K562 (cell line): Measurements from ENCODE around the gene ADGRL3.
A peak's percentile ranks its signal among the peaks of the same experiment; 100 is the strongest.

Experiments used
- MAFK ChIP-seq: IDR thresholded peaks from 2 replicates; pipeline ENCODE4 v1.6.1; 2011; ENCODE audit warnings: low read length, improper control_type of control experiment
- MBD2 ChIP-seq: sonication (generic); IDR thresholded peaks from 2 replicates; pipeline ENCODE4 v1.6.1; 2016; ENCODE audit warnings: low read depth, borderline replicate concordance
- NFYB ChIP-seq: IDR thresholded peaks from 2 replicates; pipeline ENCODE4 v1.6.1; 2011; ENCODE audit warnings: mild to moderate bottlenecking, moderate library complexity; ENCODE audit not compliant: insufficient read length; ENCODE audit errors: extremely low read depth
- PHF20 ChIP-seq: fragments of 450-650 bp; IDR thresholded peaks from 2 replicates; pipeline ENCODE4 v1.6.1; 2018; ENCODE audit not compliant: partially characterized antibody
- POLR2AphosphoS2 ChIP-seq: IDR thresholded peaks from 2 replicates; pipeline ENCODE4 v1.6.1; 2012; ENCODE audit warnings: low read length, improper control_type of control experiment
- POLR2AphosphoS5 ChIP-seq: IDR thresholded peaks from 2 replicates; pipeline ENCODE4 v1.6.1; 2011; ENCODE audit warnings: mild to moderate bottlenecking, low read depth, low read length, moderate library complexity; ENCODE audit not compliant: control insufficient read depth, insufficient read depth
- PPARD ChIP-seq: fragments of 250-450 bp; sonication (Bioruptor Pico); IDR thresholded peaks from 2 replicates; pipeline ENCODE4 v1.8.0; 2022; ENCODE audit warnings: inconsistent platforms, mild to moderate bottlenecking, moderate library complexity
- SIN3A ChIP-seq, 2 experiments: fragments of 150-350 bp in 1 of 2; IDR thresholded peaks; 2 replicates each; pipeline ENCODE4 v1.6.1; 2011 to 2016; ENCODE audit warnings: borderline replicate concordance in 2 of 2, low read depth in 2 of 2, low read length in 2 of 2, mild to moderate bottlenecking in 2 of 2, moderate library complexity in 2 of 2; ENCODE audit not compliant: control insufficient read depth in 1 of 2
- TEAD1 ChIP-seq, 2 experiments: fragments of 450-650 bp in 1 of 2; sonication (generic) in 1 of 2; formaldehyde crosslinking; IDR thresholded peaks; 2 replicates each; pipeline versions ENCODE4 v1.4.0 to v1.8.0; 2020 to 2022; ENCODE audit warnings: mild to moderate bottlenecking in 2 of 2, missing genetic modification reagents in 1 of 2
- ZNF24 ChIP-seq: fragments of 450-650 bp; IDR thresholded peaks from 2 replicates; pipeline ENCODE4 v1.6.1; 2016
- ZNF253 ChIP-seq: fragments of 250-450 bp; sonication (Bioruptor Pico); conservative IDR thresholded peaks from 2 replicates; pipeline ENCODE4 v1.6.1; 2021; ENCODE audit warnings: mild to moderate bottlenecking
- TF ChIP-seq, protein P1 (sequence below): sonication (generic); formaldehyde crosslinking; IDR thresholded peaks from 2 replicates; pipeline ENCODE4 v1.8.1; 2023; ENCODE audit warnings: mild to moderate bottlenecking, missing genetic modification reagents
- TF ChIP-seq, protein P2 (sequence below), 3 experiments: IDR thresholded peaks in 2 of 3; conservative IDR thresholded peaks in 1 of 3; 2 replicates each; pipeline ENCODE4 v1.5.1; 2011 to 2012; ENCODE audit warnings: low read length in 3 of 3, mild to moderate bottlenecking in 3 of 3, control low read depth in 2 of 3, improper control_type of control experiment in 1 of 3, inconsistent platforms in 1 of 3, low read depth in 1 of 3, mixed read lengths in 1 of 3, moderate library complexity in 1 of 3; ENCODE audit not compliant: insufficient read depth in 2 of 3
- TF ChIP-seq, protein P3 (sequence below), 2 experiments: fragments of 450-650 bp; IDR thresholded peaks; 2 replicates each; pipeline ENCODE4 v1.6.1; 2016; ENCODE audit warnings: mild to moderate bottlenecking in 2 of 2, borderline replicate concordance in 1 of 2, low read depth in 1 of 2, moderate library complexity in 1 of 2

DNA sequence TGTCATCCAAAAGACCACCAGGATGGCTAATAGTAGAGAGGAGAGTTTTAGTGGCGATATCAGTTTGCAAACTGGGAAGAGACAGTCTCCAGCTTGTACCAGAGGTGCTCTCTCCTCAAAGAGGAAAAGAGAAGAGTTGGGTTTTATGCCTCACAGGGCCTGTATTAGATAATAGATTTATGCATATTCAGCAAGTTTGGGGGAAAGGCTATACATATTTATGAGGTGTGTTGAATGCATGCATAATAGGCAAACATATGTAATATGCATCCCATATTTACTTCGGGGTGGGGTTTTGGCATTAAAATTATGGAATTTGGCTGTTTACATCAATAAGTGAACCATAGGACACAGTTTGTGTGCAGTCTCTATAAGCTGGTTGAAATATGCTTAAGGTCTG lies 22.8 kb upstream of the ADGRL3 start:
- TF ChIP-seq ZNF253 (no peak), NFYB (no peak), PHF20 (no peak), TEAD1 (CRISPR knock-in tag; IDR thresholded peaks at IDR 0.05) (no peak), SIN3A (IDR thresholded peaks at IDR 0.05; ENCODE audit: borderline replicate concordance in 2 of 2, control insufficient read depth in 1 of 2, low read depth in 2 of 2, low read length in 2 of 2) (no peak), ZNF24 (no peak), MAFK (0 out of 2 replicates have a peak, but pooled peaks have one; percentile 28), PPARD (CRISPR knock-in tag) (no peak), MBD2 (no peak), POLR2AphosphoS2 (no peak), POLR2AphosphoS5 (no peak)
- TF ChIP-seq, protein P1, sequence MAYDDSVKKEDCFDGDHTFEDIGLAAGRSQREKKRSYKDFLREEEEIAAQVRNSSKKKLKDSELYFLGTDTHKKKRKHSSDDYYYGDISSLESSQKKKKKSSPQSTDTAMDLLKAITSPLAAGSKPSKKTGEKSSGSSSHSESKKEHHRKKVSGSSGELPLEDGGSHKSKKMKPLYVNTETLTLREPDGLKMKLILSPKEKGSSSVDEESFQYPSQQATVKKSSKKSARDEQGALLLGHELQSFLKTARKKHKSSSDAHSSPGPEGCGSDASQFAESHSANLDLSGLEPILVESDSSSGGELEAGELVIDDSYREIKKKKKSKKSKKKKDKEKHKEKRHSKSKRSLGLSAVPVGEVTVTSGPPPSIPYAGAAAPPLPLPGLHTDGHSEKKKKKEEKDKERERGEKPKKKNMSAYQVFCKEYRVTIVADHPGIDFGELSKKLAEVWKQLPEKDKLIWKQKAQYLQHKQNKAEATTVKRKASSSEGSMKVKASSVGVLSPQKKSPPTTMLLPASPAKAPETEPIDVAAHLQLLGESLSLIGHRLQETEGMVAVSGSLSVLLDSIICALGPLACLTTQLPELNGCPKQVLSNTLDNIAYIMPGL: no peak
- TF ChIP-seq, protein P2, sequence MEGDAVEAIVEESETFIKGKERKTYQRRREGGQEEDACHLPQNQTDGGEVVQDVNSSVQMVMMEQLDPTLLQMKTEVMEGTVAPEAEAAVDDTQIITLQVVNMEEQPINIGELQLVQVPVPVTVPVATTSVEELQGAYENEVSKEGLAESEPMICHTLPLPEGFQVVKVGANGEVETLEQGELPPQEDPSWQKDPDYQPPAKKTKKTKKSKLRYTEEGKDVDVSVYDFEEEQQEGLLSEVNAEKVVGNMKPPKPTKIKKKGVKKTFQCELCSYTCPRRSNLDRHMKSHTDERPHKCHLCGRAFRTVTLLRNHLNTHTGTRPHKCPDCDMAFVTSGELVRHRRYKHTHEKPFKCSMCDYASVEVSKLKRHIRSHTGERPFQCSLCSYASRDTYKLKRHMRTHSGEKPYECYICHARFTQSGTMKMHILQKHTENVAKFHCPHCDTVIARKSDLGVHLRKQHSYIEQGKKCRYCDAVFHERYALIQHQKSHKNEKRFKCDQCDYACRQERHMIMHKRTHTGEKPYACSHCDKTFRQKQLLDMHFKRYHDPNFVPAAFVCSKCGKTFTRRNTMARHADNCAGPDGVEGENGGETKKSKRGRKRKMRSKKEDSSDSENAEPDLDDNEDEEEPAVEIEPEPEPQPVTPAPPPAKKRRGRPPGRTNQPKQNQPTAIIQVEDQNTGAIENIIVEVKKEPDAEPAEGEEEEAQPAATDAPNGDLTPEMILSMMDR (IDR thresholded peaks at IDR 0.05 in 2 of 3, conservative IDR thresholded peaks at IDR 0.05 in 1 of 3; ENCODE audit: insufficient read depth in 2 of 3, low read depth in 1 of 3, low read length in 3 of 3): no peak
- TF ChIP-seq, protein P3, sequence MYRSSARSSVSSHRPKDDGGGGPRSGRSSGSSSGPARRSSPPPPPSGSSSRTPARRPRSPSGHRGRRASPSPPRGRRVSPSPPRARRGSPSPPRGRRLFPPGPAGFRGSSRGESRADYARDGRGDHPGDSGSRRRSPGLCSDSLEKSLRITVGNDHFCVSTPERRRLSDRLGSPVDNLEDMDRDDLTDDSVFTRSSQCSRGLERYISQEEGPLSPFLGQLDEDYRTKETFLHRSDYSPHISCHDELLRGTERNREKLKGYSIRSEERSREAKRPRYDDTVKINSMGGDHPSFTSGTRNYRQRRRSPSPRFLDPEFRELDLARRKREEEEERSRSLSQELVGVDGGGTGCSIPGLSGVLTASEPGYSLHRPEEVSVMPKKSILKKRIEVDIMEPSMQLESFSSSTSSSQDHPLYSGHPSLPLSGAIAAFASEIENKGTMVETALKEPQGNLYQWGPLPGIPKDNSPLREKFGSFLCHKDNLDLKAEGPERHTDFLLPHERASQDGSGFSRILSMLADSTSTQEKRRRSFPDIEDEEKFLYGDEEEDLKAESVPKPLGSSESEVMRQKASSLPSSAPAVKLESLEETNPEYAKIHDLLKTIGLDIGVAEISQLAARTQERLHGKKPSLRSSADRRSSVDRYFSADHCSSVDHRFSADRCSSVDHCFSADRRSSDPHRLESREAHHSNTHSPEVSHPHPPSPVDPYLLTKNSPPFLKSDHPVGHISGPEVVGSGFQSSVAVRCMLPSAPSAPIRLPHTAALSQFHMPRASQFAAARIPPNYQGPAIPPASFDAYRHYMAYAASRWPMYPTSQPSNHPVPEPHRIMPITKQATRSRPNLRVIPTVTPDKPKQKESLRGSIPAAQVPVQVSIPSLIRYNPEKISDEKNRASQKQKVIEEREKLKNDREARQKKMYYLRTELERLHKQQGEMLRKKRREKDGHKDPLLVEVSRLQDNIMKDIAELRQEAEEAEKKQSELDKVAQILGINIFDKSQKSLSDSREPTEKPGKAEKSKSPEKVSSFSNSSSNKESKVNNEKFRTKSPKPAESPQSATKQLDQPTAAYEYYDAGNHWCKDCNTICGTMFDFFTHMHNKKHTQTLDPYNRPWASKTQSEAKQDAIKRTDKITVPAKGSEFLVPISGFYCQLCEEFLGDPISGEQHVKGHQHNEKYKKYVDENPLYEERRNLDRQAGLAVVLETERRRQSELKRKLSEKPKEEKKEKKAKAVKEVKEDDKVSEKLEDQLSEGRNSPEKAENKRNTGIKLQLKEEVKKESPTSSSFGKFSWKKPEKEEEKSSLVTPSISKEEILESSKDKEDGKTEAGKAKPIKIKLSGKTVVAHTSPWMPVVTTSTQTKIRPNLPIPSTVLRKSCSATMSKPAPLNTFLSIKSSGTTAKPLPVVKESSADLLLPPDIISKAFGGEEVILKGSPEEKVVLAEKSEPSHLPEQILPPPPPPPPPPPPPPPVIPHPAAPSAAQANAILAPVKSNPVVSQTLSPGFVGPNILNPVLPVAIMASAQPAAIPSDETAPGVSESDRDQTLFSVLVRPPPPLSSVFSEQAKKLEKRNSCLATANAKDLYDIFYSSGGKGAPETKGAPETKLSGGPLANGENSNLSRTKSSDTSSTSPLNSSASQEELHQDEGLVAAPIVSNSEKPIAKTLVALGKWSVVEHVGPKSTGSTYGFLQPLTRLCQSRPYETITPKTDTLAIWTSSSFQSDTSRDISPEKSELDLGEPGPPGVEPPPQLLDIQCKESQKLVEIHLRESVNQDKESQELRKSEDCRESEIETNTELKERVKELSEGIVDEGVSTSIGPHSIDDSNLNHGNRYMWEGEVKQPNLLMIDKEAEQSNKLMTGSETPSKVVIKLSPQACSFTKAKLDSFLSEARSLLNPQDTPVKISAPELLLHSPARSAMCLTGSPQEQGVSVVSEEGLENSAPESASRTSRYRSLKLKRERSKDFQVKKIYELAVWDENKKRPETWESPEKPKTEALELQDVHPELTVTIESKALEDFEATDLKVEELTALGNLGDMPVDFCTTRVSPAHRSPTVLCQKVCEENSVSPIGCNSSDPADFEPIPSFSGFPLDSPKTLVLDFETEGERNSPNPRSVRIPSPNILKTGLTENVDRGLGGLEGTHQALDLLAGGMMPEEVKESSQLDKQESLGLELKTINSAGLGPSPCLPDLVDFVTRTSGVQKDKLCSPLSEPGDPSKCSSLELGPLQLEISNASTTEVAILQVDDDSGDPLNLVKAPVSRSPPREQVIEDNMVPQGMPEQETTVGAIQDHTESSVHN (IDR thresholded peaks at IDR 0.05; ENCODE audit: borderline replicate concordance in 1 of 2, low read depth in 1 of 2): no peak
